Loucy (cell line): ENCODE data around the gene PLIN5.

ENCODE experiments used
- H2AFZ ChIP-seq: fragments of 200-600 bp; sonication (generic); 2 replicates; pipeline ENCODE4 v1.6.0; 2016; ENCODE audit warnings: antibody characterized with exemption, mild to moderate bottlenecking, low read length, moderate library complexity
- H3F3A ChIP-seq: fragments of 200-600 bp; 2 replicates; pipeline ENCODE4 v1.6.0; 2016; ENCODE audit warnings: antibody characterized with exemption, low read depth, mild to moderate bottlenecking
- H3K27me3 ChIP-seq: fragments of 200-600 bp; sonication (generic); 2 replicates; pipeline ENCODE4 v1.6.1; 2014; ENCODE audit warnings: low read length, mild to moderate bottlenecking; ENCODE audit not compliant: insufficient read depth, poor library complexity, severe bottlenecking
- H3K36me3 ChIP-seq: fragments of 200-600 bp; sonication (generic); 2 replicates; pipeline ENCODE4 v1.6.1; 2016; ENCODE audit warnings: low read length; ENCODE audit not compliant: insufficient read depth
- H3K4me1 ChIP-seq: fragments of 200-600 bp; sonication (generic); 2 replicates; pipeline ENCODE4 v1.5.1; 2014; ENCODE audit warnings: low read length, mild to moderate bottlenecking; ENCODE audit not compliant: insufficient read depth, poor library complexity, severe bottlenecking
- H3K4me2 ChIP-seq: fragments of 200-600 bp; sonication (generic); 2 replicates; pipeline ENCODE4 v1.6.0; 2014; ENCODE audit warnings: antibody characterized with exemption, low read length, low read depth, mild to moderate bottlenecking; ENCODE audit not compliant: poor library complexity, severe bottlenecking
- H3K4me3 ChIP-seq: fragments of 200-600 bp; sonication (generic); 2 replicates; pipeline ENCODE4 v1.5.1; 2014; ENCODE audit warnings: low read length, mild to moderate bottlenecking, mixed read lengths; ENCODE audit not compliant: poor library complexity, severe bottlenecking
- H3K79me2 ChIP-seq: fragments of 200-600 bp; sonication (generic); 2 replicates; pipeline ENCODE4 v1.6.1; 2014; ENCODE audit warnings: low read length; ENCODE audit not compliant: insufficient read depth
- H3K9ac ChIP-seq: fragments of 200-600 bp; sonication (generic); 2 replicates; pipeline ENCODE4 v1.6.0; 2014; ENCODE audit warnings: mild to moderate bottlenecking, low read depth, low read length, moderate library complexity; ENCODE audit not compliant: poor library complexity, severe bottlenecking
- H3K9me2 ChIP-seq: fragments of 200-600 bp; sonication (generic); replicated peaks from 2 replicates; pipeline ENCODE4 v1.6.1; 2016; ENCODE audit warnings: low read depth, low read length, mixed read lengths
- H3K9me3 ChIP-seq: fragments of 200-600 bp; sonication (generic); 2 replicates; pipeline ENCODE4 v1.6.1; 2014; ENCODE audit warnings: mild to moderate bottlenecking, antibody characterized with exemption, low read length, low read depth; ENCODE audit not compliant: insufficient read depth
- H4K20me1 ChIP-seq: fragments of 200-600 bp; sonication (generic); 2 replicates; pipeline ENCODE4 v1.6.0; 2014; ENCODE audit warnings: antibody characterized with exemption, low read length, mild to moderate bottlenecking; ENCODE audit not compliant: insufficient read depth, poor library complexity, severe bottlenecking
- EZH2phosphoT487 ChIP-seq: fragments of 200-600 bp; IDR thresholded peaks from 2 replicates; pipeline ENCODE4 v1.6.1; 2018; ENCODE audit warnings: antibody characterized with exemption, mild to moderate bottlenecking, moderate library complexity, borderline replicate concordance
- TF ChIP-seq, protein P1 (sequence below): fragments of 200-600 bp; sonication (generic); conservative IDR thresholded peaks from 2 replicates; pipeline ENCODE4 v1.5.1; 2014; ENCODE audit warnings: mild to moderate bottlenecking, antibody characterized with exemption, low read length

The PLIN5 gene

DNA sequence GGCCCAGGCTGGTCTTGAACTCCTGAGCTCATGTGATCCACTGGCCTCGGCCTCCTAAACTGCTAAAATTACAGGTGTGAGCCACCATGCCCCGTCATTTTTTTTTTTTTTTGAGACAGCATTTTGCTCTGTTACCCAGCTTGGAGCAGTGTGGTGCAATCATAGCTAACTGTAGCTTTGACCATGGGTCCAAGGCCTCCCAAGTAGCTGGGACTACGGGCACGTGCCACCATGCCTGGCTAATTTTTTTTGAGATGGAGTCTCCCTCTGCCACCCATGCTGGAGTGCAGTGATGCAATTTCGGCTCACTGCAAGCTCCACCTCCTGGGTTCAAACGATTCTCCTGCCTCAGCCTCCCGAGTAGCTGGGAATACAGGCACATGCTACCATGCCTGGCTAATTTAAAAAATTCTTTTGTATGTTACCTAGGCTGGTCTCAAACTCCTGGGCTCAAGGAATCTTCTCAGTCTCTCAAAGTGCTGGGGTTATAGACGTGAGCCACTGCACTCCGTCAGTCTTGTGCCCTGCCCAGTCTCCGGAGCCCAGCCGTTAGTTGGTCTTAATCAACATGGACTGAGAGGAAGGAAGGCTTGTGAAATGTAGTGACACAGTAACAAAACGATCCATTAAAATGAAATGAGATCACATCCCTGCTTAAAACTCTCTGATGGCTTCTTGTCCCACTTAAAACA, 6.2 kb upstream of the PLIN5 start:
- no peak overlapping the region for H3K4me2 ChIP-seq

DNA sequence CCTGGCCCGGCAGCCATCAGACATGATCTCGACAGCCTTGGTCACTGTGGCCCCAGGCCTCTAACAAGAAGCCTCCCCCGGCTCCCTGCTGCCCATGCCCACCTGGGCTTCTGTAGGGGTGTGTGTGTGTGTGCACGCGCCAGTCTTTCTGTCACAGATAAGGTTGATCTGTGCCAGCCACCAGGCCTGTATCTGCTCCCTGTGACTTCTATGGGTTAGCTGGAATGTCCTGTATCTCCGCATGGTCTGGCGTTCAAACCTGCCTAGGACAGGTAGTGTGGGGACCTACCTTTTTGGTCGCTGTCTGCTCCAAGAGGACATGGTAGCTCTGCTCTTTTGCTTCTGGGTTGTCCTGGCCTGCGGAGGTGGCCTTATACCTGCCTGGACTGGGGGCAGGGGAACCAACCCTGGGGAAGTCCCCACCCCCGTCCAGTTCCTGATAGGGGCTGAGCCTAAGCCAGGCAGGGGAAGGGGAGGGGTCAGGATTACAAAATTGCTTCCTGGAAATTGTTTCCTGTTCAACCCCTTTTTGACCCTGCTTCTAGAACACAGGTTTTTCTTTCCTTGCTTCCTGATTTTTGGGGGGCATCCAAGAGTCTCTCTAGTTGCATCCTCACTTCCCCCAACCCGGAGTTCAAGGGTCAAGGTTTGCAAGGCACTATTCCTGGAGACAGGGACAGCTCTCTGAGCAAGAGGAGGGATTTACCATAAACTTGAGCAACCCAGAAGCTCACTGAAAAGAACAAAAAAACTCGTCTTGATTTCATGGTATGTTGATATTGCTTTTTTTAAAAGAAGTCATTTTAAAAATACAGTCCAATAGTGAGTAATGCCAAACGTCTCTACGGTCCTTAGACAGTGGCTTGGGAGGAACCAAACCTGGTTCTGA, 4.9 kb upstream of the PLIN5 start, which contains the start of gene LRG1:
Gene LRG1 (minus strand): TSS at position 344 of the 889 bp plus-strand sequence. CDS start 23 bp downstream, at position 321.
- Histone ChIP-seq H3K4me1 (peaks cover 10% of the 10 kb centered on the region), H3K4me3 (peak within 1 kb of the TSS; percentile 66), H3K9me3 (0 out of 2 replicates have a peak, but pooled peaks cover 3% of the 10 kb centered on the region), H3K4me2 (peak within 1 kb of the TSS; percentile 82), H3K9me2 (no peaks in the 10 kb centered on the region), H3K9ac (peak within 1 kb of the TSS; percentile 30), H4K20me1 (no peaks in the 10 kb centered on the region), H3K36me3 (no peaks in the 10 kb centered on the region), H3F3A (no peaks in the 10 kb centered on the region), H3K79me2 (no peaks in the 10 kb centered on the region), H3K27me3 (no peaks in the 10 kb centered on the region), H2AFZ (peak within 1 kb of the TSS; percentile 92)
- TF ChIP-seq, protein P1, sequence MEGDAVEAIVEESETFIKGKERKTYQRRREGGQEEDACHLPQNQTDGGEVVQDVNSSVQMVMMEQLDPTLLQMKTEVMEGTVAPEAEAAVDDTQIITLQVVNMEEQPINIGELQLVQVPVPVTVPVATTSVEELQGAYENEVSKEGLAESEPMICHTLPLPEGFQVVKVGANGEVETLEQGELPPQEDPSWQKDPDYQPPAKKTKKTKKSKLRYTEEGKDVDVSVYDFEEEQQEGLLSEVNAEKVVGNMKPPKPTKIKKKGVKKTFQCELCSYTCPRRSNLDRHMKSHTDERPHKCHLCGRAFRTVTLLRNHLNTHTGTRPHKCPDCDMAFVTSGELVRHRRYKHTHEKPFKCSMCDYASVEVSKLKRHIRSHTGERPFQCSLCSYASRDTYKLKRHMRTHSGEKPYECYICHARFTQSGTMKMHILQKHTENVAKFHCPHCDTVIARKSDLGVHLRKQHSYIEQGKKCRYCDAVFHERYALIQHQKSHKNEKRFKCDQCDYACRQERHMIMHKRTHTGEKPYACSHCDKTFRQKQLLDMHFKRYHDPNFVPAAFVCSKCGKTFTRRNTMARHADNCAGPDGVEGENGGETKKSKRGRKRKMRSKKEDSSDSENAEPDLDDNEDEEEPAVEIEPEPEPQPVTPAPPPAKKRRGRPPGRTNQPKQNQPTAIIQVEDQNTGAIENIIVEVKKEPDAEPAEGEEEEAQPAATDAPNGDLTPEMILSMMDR, result no peak
- TF ChIP-seq EZH2phosphoT487, result no peak

More for the DNA sequence above, 6.2 kb upstream of the PLIN5 start:
- H3K9me2 ChIP-seq, result no peaks in the 10 kb centered on the region
- no peaks in the 10 kb centered on the region for H3K27me3 ChIP-seq
- H3K9ac ChIP-seq, result no peak overlapping the region
- H3K79me2 ChIP-seq, result no peaks in the 10 kb centered on the region
- no peak overlapping the region for H2AFZ ChIP-seq
- no peaks in the 10 kb centered on the region for H3F3A ChIP-seq
- no peak overlapping the region for H3K4me3 ChIP-seq
- H3K4me1 ChIP-seq, result peaks cover 10% of the 10 kb centered on the region
- no peaks in the 10 kb centered on the region for H3K36me3 ChIP-seq
- H4K20me1 ChIP-seq, result no peaks in the 10 kb centered on the region
- H3K9me3 ChIP-seq, result 0 out of 2 replicates have a peak, but pooled peaks cover 3% of the 10 kb centered on the region
- TF ChIP-seq, protein P1, result no peak
- no peak for TF ChIP-seq EZH2phosphoT487

DNA sequence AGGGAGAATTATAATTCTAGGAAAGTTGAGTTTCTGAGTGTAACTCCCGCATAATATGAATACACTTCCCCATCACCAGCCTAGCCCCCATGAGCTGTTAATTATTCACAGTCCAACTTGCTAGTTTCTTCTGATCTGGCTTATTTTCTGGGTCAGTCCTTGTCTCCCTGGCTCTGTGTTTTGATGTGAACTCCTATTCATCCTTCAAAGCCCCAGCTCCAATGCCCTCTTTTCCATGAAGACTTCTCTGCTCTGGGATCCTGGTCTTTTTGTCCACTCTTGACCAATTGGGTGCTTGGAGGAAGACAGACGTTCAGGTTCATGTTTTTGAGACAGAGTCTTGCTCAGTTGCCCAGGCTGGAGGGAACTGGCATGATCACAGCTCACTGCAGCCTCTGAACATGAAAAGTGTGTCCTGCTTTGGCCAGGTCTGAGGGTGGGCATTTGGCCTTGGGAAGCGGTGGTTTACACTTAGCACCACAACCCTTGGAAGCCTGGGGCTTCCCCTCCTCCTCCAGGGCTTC, 4.2 kb upstream of the PLIN5 start:
- Histone ChIP-seq H3K9ac (peak overlapping the region; percentile 30), H3K4me2 (peak overlapping the region; percentile 82)

More for the DNA sequence above, 4.2 kb upstream of the PLIN5 start:
- TF ChIP-seq EZH2phosphoT487, result no peak
- TF ChIP-seq, protein P1, result no peak
- Histone ChIP-seq H3K36me3 (no peaks in the 10 kb centered on the region), H3K9me2 (no peaks in the 10 kb centered on the region), H3K27me3 (no peaks in the 10 kb centered on the region), H3K4me1 (peaks cover 10% of the 10 kb centered on the region), H3K9me3 (0 out of 2 replicates have a peak, but pooled peaks cover 3% of the 10 kb centered on the region), H3K79me2 (no peaks in the 10 kb centered on the region), H3K4me3 (no peak overlapping the region), H3F3A (no peaks in the 10 kb centered on the region), H4K20me1 (no peaks in the 10 kb centered on the region), H2AFZ (no peak overlapping the region)
